AG09309 (cell line): ENCODE data around the gene GOLGA3.

Experiments
- DNase-seq: peaks from one replicate; pipeline ENCODE4 v3.0.0-alpha.2; 2010; ENCODE audit warnings: low read depth
- H3K4me3 ChIP-seq: 2 replicates; pipeline ENCODE4 v1.5.1; 2011; ENCODE audit warnings: mild to moderate bottlenecking, low read depth, low read length, moderate library complexity; ENCODE audit not compliant: control insufficient read depth
- TF ChIP-seq, protein P1 (sequence below): IDR thresholded peaks from 2 replicates; pipeline ENCODE4 v1.5.1; 2011; ENCODE audit warnings: mild to moderate bottlenecking, low read depth, low read length, inconsistent platforms; ENCODE audit not compliant: insufficient read depth, control insufficient read depth; ENCODE audit errors: missing control alignments

GOLGA3 gene

DNA sequence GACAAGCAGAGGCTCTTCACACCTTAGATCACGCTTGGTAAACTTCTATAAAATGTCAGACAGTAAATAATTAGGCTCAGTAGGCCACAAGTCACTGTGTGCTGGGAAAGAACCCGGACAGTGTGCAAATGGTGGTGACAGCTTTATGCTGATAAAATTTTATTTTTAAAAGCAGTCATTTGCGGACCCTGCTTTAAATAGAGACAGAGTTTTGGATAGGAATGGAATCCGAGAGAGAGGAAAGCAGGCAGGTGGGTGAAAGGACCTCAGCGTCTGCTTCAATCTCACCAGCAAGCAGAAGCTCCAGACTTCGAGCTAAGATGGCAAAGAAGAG lies 88.4 kb downstream of the GOLGA3 start:
- H3K4me3 ChIP-seq: no peak overlapping the region
- no peak for DNase-seq
- TF ChIP-seq, protein P1, sequence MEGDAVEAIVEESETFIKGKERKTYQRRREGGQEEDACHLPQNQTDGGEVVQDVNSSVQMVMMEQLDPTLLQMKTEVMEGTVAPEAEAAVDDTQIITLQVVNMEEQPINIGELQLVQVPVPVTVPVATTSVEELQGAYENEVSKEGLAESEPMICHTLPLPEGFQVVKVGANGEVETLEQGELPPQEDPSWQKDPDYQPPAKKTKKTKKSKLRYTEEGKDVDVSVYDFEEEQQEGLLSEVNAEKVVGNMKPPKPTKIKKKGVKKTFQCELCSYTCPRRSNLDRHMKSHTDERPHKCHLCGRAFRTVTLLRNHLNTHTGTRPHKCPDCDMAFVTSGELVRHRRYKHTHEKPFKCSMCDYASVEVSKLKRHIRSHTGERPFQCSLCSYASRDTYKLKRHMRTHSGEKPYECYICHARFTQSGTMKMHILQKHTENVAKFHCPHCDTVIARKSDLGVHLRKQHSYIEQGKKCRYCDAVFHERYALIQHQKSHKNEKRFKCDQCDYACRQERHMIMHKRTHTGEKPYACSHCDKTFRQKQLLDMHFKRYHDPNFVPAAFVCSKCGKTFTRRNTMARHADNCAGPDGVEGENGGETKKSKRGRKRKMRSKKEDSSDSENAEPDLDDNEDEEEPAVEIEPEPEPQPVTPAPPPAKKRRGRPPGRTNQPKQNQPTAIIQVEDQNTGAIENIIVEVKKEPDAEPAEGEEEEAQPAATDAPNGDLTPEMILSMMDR: no peak

DNA sequence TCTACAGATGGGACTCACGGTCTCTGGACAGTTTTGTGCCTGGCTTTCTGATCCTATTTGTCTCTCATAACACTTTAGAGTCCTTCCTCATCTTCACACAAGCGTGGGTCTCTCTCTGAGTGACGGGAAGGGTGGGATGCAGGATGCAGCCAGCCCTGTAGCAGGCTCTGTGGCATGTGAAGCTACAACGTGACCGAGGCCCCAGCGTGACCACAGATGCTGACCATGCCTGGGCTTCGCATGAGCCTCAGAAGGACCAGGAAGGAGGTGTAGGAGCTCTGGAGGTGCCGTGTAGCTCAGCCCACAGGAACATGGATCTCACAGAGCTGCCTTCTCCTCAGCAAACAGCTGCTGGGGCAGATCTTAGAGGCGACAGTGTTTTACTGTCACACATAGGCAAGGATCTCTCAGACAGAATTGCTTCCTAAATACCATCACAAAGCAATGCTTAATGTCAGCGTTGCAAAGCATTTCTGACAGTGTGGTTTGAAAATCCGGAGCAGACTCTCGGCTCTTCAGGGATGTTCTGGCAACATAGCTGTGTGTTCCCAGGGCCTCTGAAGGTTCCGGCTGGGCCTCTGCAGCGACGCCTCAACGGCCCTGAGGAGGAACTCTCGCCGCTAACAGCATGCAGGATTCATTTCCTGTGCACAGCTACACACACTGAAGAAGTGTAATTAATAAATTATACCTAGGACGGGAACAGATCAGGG lies 88.9 kb downstream of the GOLGA3 start:
- DNase-seq: no peak
- TF ChIP-seq, protein P1: no peak
- no peak overlapping the region for H3K4me3 ChIP-seq

DNA sequence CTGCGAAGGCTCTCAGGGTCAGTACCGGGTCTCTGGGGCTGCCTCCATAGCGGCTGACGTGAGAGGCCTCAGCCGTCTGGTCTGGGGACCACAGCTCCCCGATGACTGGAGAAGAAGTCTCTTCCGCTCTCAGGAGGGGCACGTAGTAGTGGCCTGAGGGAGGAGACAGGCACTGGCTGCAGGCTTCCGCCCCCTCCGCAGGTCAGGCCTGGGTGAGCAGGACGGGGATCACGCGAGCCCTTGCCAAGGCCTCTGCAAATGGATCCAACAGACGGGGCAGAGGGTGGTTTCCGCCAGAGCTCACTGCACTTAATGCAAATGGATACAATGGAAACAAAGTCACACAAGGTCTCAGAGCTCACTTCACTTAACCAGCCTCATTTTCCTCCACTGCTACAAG lies 91.8 kb downstream of the GOLGA3 start:
- DNase-seq: no peak
- H3K4me3 ChIP-seq: no peak overlapping the region
- TF ChIP-seq, protein P1: no peak

DNA sequence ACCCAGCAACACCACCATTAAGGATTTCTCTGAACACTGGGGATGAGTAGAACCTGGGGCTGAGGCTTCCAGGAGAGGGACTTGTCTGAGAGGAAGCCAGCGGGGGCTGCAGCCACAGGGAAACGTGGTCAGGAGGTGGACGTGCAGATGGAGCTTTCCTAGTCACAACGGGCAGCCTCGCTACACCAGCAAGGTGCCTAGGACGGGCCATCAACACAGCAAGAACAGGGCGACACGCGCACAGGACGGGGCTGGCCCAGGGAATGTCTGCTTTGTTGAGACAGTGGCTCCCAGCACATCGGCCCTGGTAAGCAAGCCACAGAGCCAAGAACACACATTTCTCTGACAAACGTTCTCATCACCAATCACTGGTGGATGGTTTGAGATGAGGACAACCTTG lies 92.3 kb downstream of the GOLGA3 start:
- H3K4me3 ChIP-seq: no peak overlapping the region
- TF ChIP-seq, protein P1: no peak

DNA sequence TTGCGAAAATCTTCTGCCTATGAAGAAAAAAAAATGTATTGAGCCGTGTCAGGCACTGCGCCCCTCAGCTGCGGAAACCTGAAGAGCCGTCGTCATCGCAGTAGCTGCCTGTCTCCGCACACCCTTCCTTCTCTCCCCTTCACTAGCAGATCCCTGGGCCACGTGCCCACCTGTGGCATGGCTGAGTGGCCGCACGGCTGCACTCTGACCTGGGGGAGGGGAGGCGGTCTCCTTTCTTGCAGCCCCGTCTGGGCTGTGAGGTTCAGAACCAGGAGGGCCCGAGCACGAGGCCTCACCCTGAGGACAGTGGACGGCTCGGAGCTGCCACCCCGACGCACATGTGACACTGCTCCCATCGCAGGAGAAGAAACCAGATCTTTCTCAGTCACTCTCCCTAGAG lies 93.2 kb downstream of the GOLGA3 start:
- no peak for DNase-seq
- no peak overlapping the region for H3K4me3 ChIP-seq
- TF ChIP-seq, protein P1: no peak

More for the DNA sequence above, 92.3 kb downstream of the GOLGA3 start:
- DNase-seq: no peak

DNA sequence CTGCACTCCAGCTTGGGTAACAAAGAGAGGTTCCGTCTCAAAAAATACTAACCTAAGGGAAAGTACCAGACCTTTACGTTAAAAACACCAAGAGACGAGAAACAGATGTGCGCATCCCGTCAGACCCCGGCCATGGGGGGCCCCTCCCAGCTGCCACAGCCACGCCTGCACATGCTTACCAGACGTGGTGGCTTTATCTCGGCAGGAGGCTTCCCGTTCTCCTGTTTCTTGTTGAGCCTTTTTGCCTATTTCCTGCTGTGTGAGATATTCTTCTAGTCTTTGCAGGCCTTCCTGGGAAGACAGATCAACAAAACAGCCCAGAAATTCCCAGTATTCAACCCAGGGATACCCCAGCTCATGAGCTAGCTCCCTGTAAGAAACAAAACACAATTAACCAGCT lies 94.5 kb downstream of the GOLGA3 start:
- TF ChIP-seq, protein P1: no peak
- no peak for DNase-seq
- H3K4me3 ChIP-seq: no peak overlapping the region
